ENCODE measurements around the gene NR4A1. TPM values are rescaled to one million over a fixed set of nuclear protein-coding genes. Genes with fewer than 3 reads are reported as not detected.

Gene NR4A1
- polyA plus RNA-seq, 1 of the 3 experiments (the other 2 are of a cell fraction), result 120 TPM

DNA sequence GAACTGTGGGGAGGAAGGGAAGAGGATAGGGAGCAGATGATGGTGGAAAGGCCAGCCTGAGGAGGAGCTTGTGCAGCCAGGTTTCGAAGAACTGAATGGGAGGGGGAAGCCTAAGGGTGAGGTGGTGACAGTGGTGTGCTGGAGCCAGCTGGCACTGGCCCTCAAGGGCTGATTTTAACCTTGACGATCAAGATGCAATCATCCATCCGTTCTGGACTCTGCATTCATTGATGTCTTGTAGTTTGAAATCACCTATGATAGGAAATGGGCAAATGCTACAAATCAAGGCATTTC is 15.8 kb downstream of the NR4A1 start:
- peaks cover 3% of the 10 kb centered on the region for H3F3A ChIP-seq (replicated peaks; ENCODE audit: insufficient read depth)
- DNase-seq, result no peak
- no peak overlapping the region for H3K9ac ChIP-seq
- no peaks in the 10 kb centered on the region for H3K27me3 ChIP-seq (ENCODE audit: insufficient read depth)
- no peak overlapping the region for H3K4me3 ChIP-seq (ENCODE audit: low read depth in 2 of 2, low read length in 1 of 2)
- peaks cover 23% of the 10 kb centered on the region for H3K79me2 ChIP-seq (ENCODE audit: insufficient read depth)
- peaks cover 16% of the 10 kb centered on the region for H4K20me1 ChIP-seq (ENCODE audit: insufficient read depth)
- H3K4me2 ChIP-seq, result no peak overlapping the region
- WGBS (ENCODE audit: low lambda C conversion rate), result 55% methylated on average over 3 of the region's 3 CpGs
- H3K27ac ChIP-seq (ENCODE audit: low read depth in 2 of 2, low read length in 1 of 2), result no peak overlapping the region
- no peaks in the 10 kb centered on the region for H3K9me2 ChIP-seq
- ChIA-PET POLR2A (no interaction called here), CTCF (interaction anchor here (0.7 to 24.8 kb wide), 5 partner anchors 15 to 74 kb away, joined by 3 to 949 read pairs (median 3); partner anchors contain the start of gene NR4A1)
- peaks cover 9 to 39% of the 10 kb centered on the region in 2 experiments; a peak in 1 of 4 replicates for H3K4me1 ChIP-seq (ENCODE audit: control insufficient read depth in 1 of 2, insufficient read depth in 2 of 2, low read depth in 1 of 2, low read length in 1 of 2)
- no peak for TF ChIP-seq FOXM1 (IDR thresholded peaks at IDR 0.05; ENCODE audit: low read depth)
- TF ChIP-seq CHD2 (IDR thresholded peaks at IDR 0.05; ENCODE audit: low read length, partially characterized antibody), result no peak
- TF ChIP-seq ELF1 (IDR thresholded peaks at IDR 0.05), result no peak
- TF ChIP-seq RXRA (IDR thresholded peaks at IDR 0.05; ENCODE audit: borderline replicate concordance, low read depth), result no peak
- TF ChIP-seq GABPA (IDR thresholded peaks at IDR 0.05; ENCODE audit: low read depth), result no peak
- no peak for TF ChIP-seq YY1 (IDR thresholded peaks at IDR 0.05; ENCODE audit: low read depth)
- TF ChIP-seq NFIC (IDR thresholded peaks at IDR 0.05; ENCODE audit: borderline replicate concordance), result no peak
- TF ChIP-seq, protein P1, sequence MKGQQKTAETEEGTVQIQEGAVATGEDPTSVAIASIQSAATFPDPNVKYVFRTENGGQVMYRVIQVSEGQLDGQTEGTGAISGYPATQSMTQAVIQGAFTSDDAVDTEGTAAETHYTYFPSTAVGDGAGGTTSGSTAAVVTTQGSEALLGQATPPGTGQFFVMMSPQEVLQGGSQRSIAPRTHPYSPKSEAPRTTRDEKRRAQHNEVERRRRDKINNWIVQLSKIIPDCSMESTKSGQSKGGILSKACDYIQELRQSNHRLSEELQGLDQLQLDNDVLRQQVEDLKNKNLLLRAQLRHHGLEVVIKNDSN (IDR thresholded peaks at IDR 0.05; ENCODE audit: borderline replicate concordance, low read depth), result no peak
- TF ChIP-seq TCF12 (IDR thresholded peaks at IDR 0.05), result no peak
- TF ChIP-seq, protein P2, sequence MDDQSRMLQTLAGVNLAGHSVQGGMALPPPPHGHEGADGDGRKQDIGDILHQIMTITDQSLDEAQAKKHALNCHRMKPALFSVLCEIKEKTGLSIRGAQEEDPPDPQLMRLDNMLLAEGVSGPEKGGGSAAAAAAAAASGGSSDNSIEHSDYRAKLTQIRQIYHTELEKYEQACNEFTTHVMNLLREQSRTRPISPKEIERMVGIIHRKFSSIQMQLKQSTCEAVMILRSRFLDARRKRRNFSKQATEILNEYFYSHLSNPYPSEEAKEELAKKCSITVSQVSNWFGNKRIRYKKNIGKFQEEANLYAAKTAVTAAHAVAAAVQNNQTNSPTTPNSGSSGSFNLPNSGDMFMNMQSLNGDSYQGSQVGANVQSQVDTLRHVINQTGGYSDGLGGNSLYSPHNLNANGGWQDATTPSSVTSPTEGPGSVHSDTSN (IDR thresholded peaks at IDR 0.05), result no peak
- no peak for TF ChIP-seq MXI1 (IDR thresholded peaks at IDR 0.05; ENCODE audit: low read depth, low read length)
- TF ChIP-seq, protein P3, sequence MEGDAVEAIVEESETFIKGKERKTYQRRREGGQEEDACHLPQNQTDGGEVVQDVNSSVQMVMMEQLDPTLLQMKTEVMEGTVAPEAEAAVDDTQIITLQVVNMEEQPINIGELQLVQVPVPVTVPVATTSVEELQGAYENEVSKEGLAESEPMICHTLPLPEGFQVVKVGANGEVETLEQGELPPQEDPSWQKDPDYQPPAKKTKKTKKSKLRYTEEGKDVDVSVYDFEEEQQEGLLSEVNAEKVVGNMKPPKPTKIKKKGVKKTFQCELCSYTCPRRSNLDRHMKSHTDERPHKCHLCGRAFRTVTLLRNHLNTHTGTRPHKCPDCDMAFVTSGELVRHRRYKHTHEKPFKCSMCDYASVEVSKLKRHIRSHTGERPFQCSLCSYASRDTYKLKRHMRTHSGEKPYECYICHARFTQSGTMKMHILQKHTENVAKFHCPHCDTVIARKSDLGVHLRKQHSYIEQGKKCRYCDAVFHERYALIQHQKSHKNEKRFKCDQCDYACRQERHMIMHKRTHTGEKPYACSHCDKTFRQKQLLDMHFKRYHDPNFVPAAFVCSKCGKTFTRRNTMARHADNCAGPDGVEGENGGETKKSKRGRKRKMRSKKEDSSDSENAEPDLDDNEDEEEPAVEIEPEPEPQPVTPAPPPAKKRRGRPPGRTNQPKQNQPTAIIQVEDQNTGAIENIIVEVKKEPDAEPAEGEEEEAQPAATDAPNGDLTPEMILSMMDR (IDR thresholded peaks at IDR 0.05), result no peak
- no peak for TF ChIP-seq TAF1 (IDR thresholded peaks at IDR 0.05; ENCODE audit: borderline replicate concordance, low read depth, low read length)
- no peaks in the 10 kb centered on the region for H3K9me3 ChIP-seq
- H3K36me3 ChIP-seq (replicated peaks in 1 of 2; ENCODE audit: control insufficient read depth in 1 of 2, insufficient read depth in 2 of 2, low read length in 1 of 2), result peaks cover 0 to under 1% of the 10 kb centered on the region in 2 experiments
- H2AFZ ChIP-seq (ENCODE audit: low read depth), result no peak overlapping the region

DNA sequence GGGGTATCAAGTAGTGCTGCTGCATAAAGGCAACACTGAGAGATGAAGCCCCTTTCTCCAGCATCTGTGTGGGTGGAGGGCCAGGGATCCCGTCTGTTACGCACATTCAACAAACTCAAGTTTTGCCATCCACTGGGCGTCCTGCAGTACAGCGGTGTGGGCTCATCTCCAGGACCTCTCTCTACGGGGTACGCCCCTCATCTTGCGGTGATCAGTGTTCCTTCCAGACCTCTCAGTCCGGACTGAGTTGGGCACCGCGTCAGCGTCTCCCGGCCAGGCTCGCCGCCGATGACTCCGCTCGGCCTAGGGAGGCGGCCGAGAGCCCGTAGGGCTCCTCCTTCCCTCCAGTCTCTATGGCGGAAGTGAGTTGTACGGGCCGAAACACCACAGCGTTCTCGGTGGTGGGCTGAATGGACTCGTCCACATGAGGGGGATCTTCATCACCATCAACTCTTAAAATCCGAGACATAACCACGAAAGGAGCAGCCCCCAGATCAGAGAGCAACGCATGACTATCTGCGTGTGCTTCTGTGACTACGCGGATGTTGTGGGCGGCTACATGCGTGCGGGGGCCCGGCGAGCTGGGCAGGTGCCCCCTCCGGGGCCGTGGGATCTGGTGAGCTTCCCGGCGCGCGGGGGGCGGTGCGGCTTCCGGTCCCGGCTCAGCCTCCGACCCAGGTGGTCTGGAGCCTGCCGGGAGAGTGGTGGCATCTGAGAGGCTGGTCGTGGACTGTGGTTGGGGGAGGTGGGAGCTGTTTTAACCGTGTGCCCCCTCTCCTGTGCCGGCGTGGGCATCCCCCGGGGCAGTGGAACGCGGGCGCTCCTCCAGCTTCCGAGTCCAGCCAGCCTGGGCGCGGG is 18.3 kb downstream of the NR4A1 start, which contains the start of gene ATG101:
Gene ATG101, plus strand, starts transcription at position 652 of the 858 bp plus-strand sequence. CDS start 3,673 bp downstream, outside the sequence.
- CTCF ChIA-PET, result interaction anchor here (0.6 to 24.8 kb wide), 13 partner anchors 10 to 79 kb away, joined by 3 to 949 read pairs (median 5); partner anchors contain the start of genes NR4A1 and SMIM41
- H3K4me1 ChIP-seq (ENCODE audit: control insufficient read depth in 1 of 2, insufficient read depth in 2 of 2, low read depth in 1 of 2, low read length in 1 of 2), result peaks cover 10 to 24% of the 10 kb centered on the region in 2 experiments; a peak in 1 of 4 replicates
- peak; percentile 96 for DNase-seq
- H3K4me3 ChIP-seq (ENCODE audit: low read depth in 2 of 2, low read length in 1 of 2), result peak within 1 kb of the TSS; percentile 82 to 90
- H4K20me1 ChIP-seq (ENCODE audit: insufficient read depth), result peaks cover 40% of the 10 kb centered on the region
- POLR2A ChIA-PET, result interaction anchor here (0.6 to 1.6 kb wide), 7 partner anchors 12 to 1205 kb away, joined by 3 to 10 read pairs (median 4); no protein-coding TSS in a partner anchor
- no peaks in the 10 kb centered on the region for H3K27me3 ChIP-seq (ENCODE audit: insufficient read depth)
- H3K79me2 ChIP-seq (ENCODE audit: insufficient read depth), result peaks cover 48% of the 10 kb centered on the region
- H3K27ac ChIP-seq (ENCODE audit: low read depth in 2 of 2, low read length in 1 of 2), result peak within 1 kb of the TSS; percentile 87 to 94
- H3K9me3 ChIP-seq, result no peaks in the 10 kb centered on the region
- H3K9ac ChIP-seq, result peak within 1 kb of the TSS; percentile 92
- H3K9me2 ChIP-seq, result no peaks in the 10 kb centered on the region
- peaks cover 3% of the 10 kb centered on the region for H3F3A ChIP-seq (replicated peaks; ENCODE audit: insufficient read depth)
- peak within 1 kb of the TSS; percentile 87 for H2AFZ ChIP-seq (ENCODE audit: low read depth)
- H3K4me2 ChIP-seq, result peak within 1 kb of the TSS; percentile 83
- 2% methylated on average over 13 of the region's 60 CpGs for WGBS (ENCODE audit: low lambda C conversion rate)
- peaks cover 0 to 15% of the 10 kb centered on the region in 2 experiments for H3K36me3 ChIP-seq (replicated peaks in 1 of 2; ENCODE audit: control insufficient read depth in 1 of 2, insufficient read depth in 2 of 2, low read length in 1 of 2)
- TF ChIP-seq NRF1 (IDR thresholded peaks at IDR 0.05; ENCODE audit: low read depth, low read length) (no peak), NFIC (IDR thresholded peaks at IDR 0.05; ENCODE audit: borderline replicate concordance) (no peak), MXI1 (IDR thresholded peaks at IDR 0.05; ENCODE audit: low read depth, low read length) (peak; percentile 79), RCOR1 (IDR thresholded peaks at IDR 0.05; ENCODE audit: low read length) (0 out of 2 replicates have a peak, but pooled peaks have one; percentile 61), FOXJ3 (CRISPR knock-in tag; IDR thresholded peaks at IDR 0.05) (no peak), FOSL2 (IDR thresholded peaks at IDR 0.05; ENCODE audit: borderline replicate concordance, low read depth) (no peak; the same call in 1 of the 2 replicates), FOXM1 (IDR thresholded peaks at IDR 0.05; ENCODE audit: low read depth) (no peak), MEF2A (IDR thresholded peaks at IDR 0.05; ENCODE audit: borderline replicate concordance, low read depth) (no peak), GATA2 (CRISPR knock-in tag; IDR thresholded peaks at IDR 0.05) (no peak), SMC3 (IDR thresholded peaks at IDR 0.05; ENCODE audit: low read depth, low read length) (peak; percentile 28; the same call in 1 of the 2 replicates), ELF1 (IDR thresholded peaks at IDR 0.05) (peak; percentile 64), RAD21 (IDR thresholded peaks at IDR 0.05; ENCODE audit: low read length) (no peak; the same call in 1 of the 2 replicates), POLR2AphosphoS5 (IDR thresholded peaks at IDR 0.05; ENCODE audit: low read depth, low read length) (peak; percentile 93)
- TF ChIP-seq, protein P3 (IDR thresholded peaks at IDR 0.05), result peak; percentile 74

All from SK-N-SH (cell line).